NCI-H1436 treated with DMSO at 0.1 percent for 48 hours (cell line): Measurements from ENCODE around the gene CPSF6.
"Not testable (repeated sequence)": the region's sequence is repeated elsewhere in the genome, so short reads cannot be mapped to it uniquely, and the experiment has no call there.

Source experiments
- DNase-seq: peaks from one replicate; lab custom pipeline; 2025; lab: John Stamatoyannopoulos, UW

Gene CPSF6

GRCh38 chr12:69262264-69262974, 23.1 kb downstream of the CPSF6 start:
- no peak for DNase-seq

GRCh38 chr12:69265205-69265604, 25.8 kb downstream of the CPSF6 start:
- DNase-seq = no peak

- not testable (repeated sequence) for DNase-seq
Observed at GRCh38 chr12:69265633-69266032, 26.3 kb downstream of the CPSF6 start.

- no peak for DNase-seq
Observed at GRCh38 chr12:69266036-69266635, 26.8 kb downstream of the CPSF6 start.

GRCh38 chr12:69269736-69270135, 30.4 kb downstream of the CPSF6 start:
- DNase-seq = no peak

GRCh38 chr12:69272511-69272910, 33.1 kb downstream of the CPSF6 start:
- DNase-seq = no peak

- no peak for DNase-seq
Observed at GRCh38 chr12:69274861-69275260, 35.5 kb downstream of the CPSF6 start.

- no peak for DNase-seq
Observed at GRCh38 chr12:69275471-69275891, 36.1 kb downstream of the CPSF6 start.

GRCh38 chr12:69278814-69279782, 39.7 kb downstream of the CPSF6 start:
- DNase-seq = no peak

- no peak for DNase-seq
Observed at GRCh38 chr12:69284131-69284530, 44.8 kb downstream of the CPSF6 start.

GRCh38 chr12:69287556-69287955, 48.2 kb downstream of the CPSF6 start:
- no peak for DNase-seq

GRCh38 chr12:69290545-69291277, 51.3 kb downstream of the CPSF6 start:
- no peak for DNase-seq

GRCh38 chr12:69291278-69291593, 51.9 kb downstream of the CPSF6 start:
- no peak for DNase-seq

- no peak for DNase-seq
Observed at GRCh38 chr12:69298133-69298532, 58.8 kb downstream of the CPSF6 start.

- no peak for DNase-seq
Observed at GRCh38 chr12:69298947-69299346, 59.6 kb downstream of the CPSF6 start.

GRCh38 chr12:69304284-69304683, 64.9 kb downstream of the CPSF6 start:
- DNase-seq = no peak

GRCh38 chr12:69309461-69309860, 70.1 kb downstream of the CPSF6 start:
- no peak for DNase-seq

- DNase-seq = no peak
Observed at GRCh38 chr12:69313209-69313608, 73.8 kb downstream of the CPSF6 start.

GRCh38 chr12:69316784-69317183, 77.4 kb downstream of the CPSF6 start:
- not testable (repeated sequence) for DNase-seq

- not testable (repeated sequence) for DNase-seq
Observed at GRCh38 chr12:69317233-69317632, 77.9 kb downstream of the CPSF6 start.

GRCh38 chr12:69318225-69318624, 78.9 kb downstream of the CPSF6 start:
- DNase-seq = no peak

- no peak for DNase-seq
Observed at GRCh38 chr12:69321351-69321750, 82.0 kb downstream of the CPSF6 start.
